Endothelial cell of umbilical vein (primary cell): ENCODE data around the gene TMOD2. TPM values are rescaled to one million over a fixed set of nuclear protein-coding genes. Genes with fewer than 3 reads are reported as not detected.

Experiments used
- BruUV-seq: library from RNA; stranded (reverse); fragments of 400-500 nt; replicated peaks from 2 replicates; lab custom pipeline; 2021; lab: Mats Ljungman, UMichigan
- CTCF ChIA-PET: fragments of 300-600, 350-600 bp; sonication (Branson Sonifier 250); formaldehyde crosslinking; loops from one replicate; lab custom pipeline; 2021; ENCODE audit warnings: antibody characterized with exemption, inconsistent platforms; lab: Charles Lee
- POLR2A ChIA-PET: fragments of 300-600, 350-600 bp; sonication (Branson Sonifier 250); formaldehyde crosslinking; loops from one replicate; lab custom pipeline; 2021; ENCODE audit warnings: antibody characterized with exemption, inconsistent platforms; lab: Charles Lee
- DNase-seq: peaks from one replicate; pipeline ENCODE4 v3.0.0-alpha.2; 2011; ENCODE audit warnings: low read depth, low spot score
- FAIRE-seq: peaks from 2 replicates; lab custom pipeline; 2011; peaks lifted over from hg19 to GRCh38; lab: Jason Lieb, UNC
- H2AFZ ChIP-seq: 2 replicates; pipeline ENCODE4 v1.6.0; 2012; ENCODE audit warnings: low read depth, low read length, control low read depth, inconsistent platforms
- H3K27ac ChIP-seq: 2 replicates; pipeline ENCODE4 v1.5.1; 2011; ENCODE audit warnings: low read depth, mild to moderate bottlenecking, control low read depth, low read length, moderate library complexity; ENCODE audit not compliant: insufficient read depth
- H3K27me3 ChIP-seq, 2 experiments: 2 replicates each; pipeline versions ENCODE4 v1.6.0 to v1.6.1; 2011; ENCODE audit warnings: low read length in 2 of 2, mixed read lengths in 1 of 2; ENCODE audit not compliant: control insufficient read depth in 2 of 2, insufficient read depth in 2 of 2
- H3K36me3 ChIP-seq, 2 experiments: 2 replicates in 1 of 2; 3 replicates in 1 of 2; pipeline ENCODE4 v1.5.1; 2011; ENCODE audit warnings: low read length in 2 of 2, mild to moderate bottlenecking in 1 of 2, moderate library complexity in 1 of 2; ENCODE audit not compliant: control insufficient read depth in 2 of 2, insufficient read depth in 2 of 2; ENCODE audit errors: extremely low read depth in 1 of 2
- H3K4me1 ChIP-seq: 3 replicates; pipeline ENCODE4 v1.5.1; 2011; ENCODE audit warnings: mild to moderate bottlenecking, low read length; ENCODE audit not compliant: control insufficient read depth, insufficient read depth; ENCODE audit errors: extremely low read depth
- H3K4me2 ChIP-seq: 2 replicates; pipeline ENCODE4 v1.6.1; 2011; ENCODE audit warnings: low read length, control low read depth, mixed read lengths; ENCODE audit not compliant: insufficient read depth
- H3K4me3 ChIP-seq, 3 experiments: fragments of 200-600 bp in 1 of 3; sonication (generic), shearing (Covaris generic) in 1 of 3; replicated peaks in 1 of 3; 2 replicates each; pipeline ENCODE4 v1.5.1; 2011 to 2016; ENCODE audit warnings: control low read depth in 3 of 3, low read length in 3 of 3, mild to moderate bottlenecking in 2 of 3, inconsistent platforms in 1 of 3, low read depth in 1 of 3, moderate library complexity in 1 of 3; ENCODE audit not compliant: insufficient read depth in 1 of 3
- H3K79me2 ChIP-seq: 2 replicates; pipeline ENCODE4 v1.6.0; 2012; ENCODE audit warnings: low read length, inconsistent platforms; ENCODE audit not compliant: control insufficient read depth, insufficient read depth
- H3K9ac ChIP-seq: replicated peaks from 2 replicates; pipeline ENCODE3; 2011; ENCODE audit warnings: low read length, control low read depth; ENCODE audit not compliant: insufficient read depth; ENCODE audit errors: extremely low read depth
- H3K9me1 ChIP-seq: replicated peaks from 3 replicates; pipeline ENCODE4 v1.6.0; 2011; ENCODE audit warnings: mild to moderate bottlenecking, low read length; ENCODE audit not compliant: control insufficient read depth, insufficient read depth; ENCODE audit errors: extremely low read depth
- H3K9me3 ChIP-seq: replicated peaks from 2 replicates; pipeline ENCODE4 v1.5.1; 2012; ENCODE audit warnings: low read length, inconsistent platforms; ENCODE audit not compliant: control insufficient read depth, insufficient read depth
- H4K20me1 ChIP-seq: replicated peaks from 2 replicates; pipeline ENCODE3; 2011; ENCODE audit warnings: mild to moderate bottlenecking, low read length; ENCODE audit not compliant: control insufficient read depth, insufficient read depth; ENCODE audit errors: extremely low read depth
- CTCF ChIP-seq, 2 donors: IDR thresholded peaks; 1 replicate in 1 of 2; 2 replicates in 1 of 2; pipeline ENCODE4 v1.5.1; 2011; ENCODE audit warnings: low read length in 2 of 2, mild to moderate bottlenecking in 2 of 2, moderate library complexity in 2 of 2, control low read depth in 1 of 2, inconsistent platforms in 1 of 2, low read depth in 1 of 2; ENCODE audit not compliant: insufficient read depth in 1 of 2; ENCODE audit errors: extremely low read depth in 1 of 2
- EZH2 ChIP-seq: IDR thresholded peaks from 2 replicates; pipeline ENCODE4 v1.6.1; 2012; ENCODE audit warnings: borderline replicate concordance, low read depth, mild to moderate bottlenecking, moderate library complexity, low read length, inconsistent platforms; ENCODE audit not compliant: severe bottlenecking
- FOS ChIP-seq: IDR thresholded peaks from 2 replicates; pipeline ENCODE4 v1.6.1; 2011; ENCODE audit warnings: mild to moderate bottlenecking, low read length, moderate library complexity, borderline replicate concordance; ENCODE audit not compliant: insufficient read depth
- GATA2 ChIP-seq: IDR thresholded peaks from 2 replicates; pipeline ENCODE4 v1.7.0; 2011; ENCODE audit warnings: low read depth, mild to moderate bottlenecking, moderate library complexity, mixed read lengths, low read length; ENCODE audit not compliant: insufficient read length, insufficient read depth
- JUN ChIP-seq: IDR thresholded peaks from 2 replicates; pipeline ENCODE4 v1.6.1; 2011; ENCODE audit warnings: borderline replicate concordance, low read depth; ENCODE audit not compliant: insufficient read length, insufficient read depth
- MAX ChIP-seq: IDR thresholded peaks from 2 replicates; pipeline ENCODE4 v1.6.1; 2011; ENCODE audit not compliant: insufficient read depth, insufficient read length
- MYC ChIP-seq: IDR thresholded peaks from one replicate; pipeline ENCODE4 v1.6.1; 2011; ENCODE audit warnings: mild to moderate bottlenecking, low read depth, low read length
- POLR2A ChIP-seq: IDR thresholded peaks from 2 replicates; pipeline ENCODE4 v1.6.1; 2012; ENCODE audit warnings: low read depth, mild to moderate bottlenecking, control low read depth, low read length
- POLR2AphosphoS5 ChIP-seq: IDR thresholded peaks from 2 replicates; pipeline ENCODE4 v1.6.1; 2012; ENCODE audit warnings: low read depth, mild to moderate bottlenecking, control low read depth, low read length, moderate library complexity; ENCODE audit not compliant: insufficient read depth
- dilution Hi-C: fragments of 300-500 bp; cut with MboI; formaldehyde crosslinking; loops from one replicate; pipeline ENCODE4 v1.15.0; 2019; ENCODE audit warnings: low sequenced_read_pairs; ENCODE audit not compliant: extremely low pct_ligation_motif_present
- intact Hi-C: fragments of 100-400 bp; cut with micrococcal nuclease; formaldehyde crosslinking; loops from one replicate; pipeline ENCODE4 v1.10.0; 2022
- polyA plus RNA-seq, 4 experiments: library from polyadenylated mRNA; depleted of rRNA in 3 of 4; stranded (reverse) in 3 of 4; unstranded in 1 of 4; fragments of >200 nt; gene quantifications; 2 replicates each; pipeline versions ENCODE4 v1.2.1 to v1.2.3, GENCODE V29; 2011 to 2012; ENCODE audit warnings: missing spikeins in 1 of 4
- total RNA-seq: library from RNA; stranded (reverse); gene quantifications from 2 replicates; pipeline ENCODE4 v1.2.3, GENCODE V29; 2021

The TMOD2 gene
- total and polyA plus RNA-seq, 2 donors (not counting 3 experiments of a cell fraction or from before 2014, with no cell fraction given) = 0.46 to 2.7 TPM

- DNase-seq (no peak), FAIRE-seq (no peak)
- POLR2A ChIA-PET = no interaction called here
- no peaks in the 10 kb centered on the region for H4K20me1 ChIP-seq
- no peaks in the 10 kb centered on the region for H3K79me2 ChIP-seq
- H3K36me3 ChIP-seq = no peaks in the 10 kb centered on the region
- intact Hi-C loops (no loop called here), dilution Hi-C loops (no loop called here)
- H3K4me1 ChIP-seq = no peaks in the 10 kb centered on the region
- TF ChIP-seq FOS = no peak
- no peak overlapping the region for H3K27ac ChIP-seq
- peaks cover 0 to 2% of the 10 kb centered on the region in 2 experiments for H3K27me3 ChIP-seq
- H3K9me1 ChIP-seq = no peaks in the 10 kb centered on the region
- H3K9ac ChIP-seq = no peak overlapping the region
- CTCF ChIA-PET = interaction anchor here (1.7 kb wide), 1 partner anchor 33 kb away, joined by 8 read pairs; no protein-coding TSS in a partner anchor
- H3K4me3 ChIP-seq = no peak overlapping the region
- H3K9me3 ChIP-seq = no peaks in the 10 kb centered on the region
- BruUV-seq = no TSS peak
- no peak overlapping the region for H3K4me2 ChIP-seq
- no peak overlapping the region for H2AFZ ChIP-seq
These were observed 58.1 kb downstream of the TMOD2 start for GRCh38 chr15:51809457-51809856.

- FAIRE-seq = no peak
- ChIA-PET POLR2A (no interaction called here), CTCF (interaction anchor here (2.0 kb wide), 1 partner anchor 11 kb away, joined by 7 read pairs; no protein-coding TSS in a partner anchor)
- H3K27ac ChIP-seq = no peak overlapping the region
- no TSS peak for BruUV-seq
- no peak for DNase-seq
- H3K27me3 ChIP-seq = no peaks in the 10 kb centered on the region
- dilution Hi-C loops (no loop called here), intact Hi-C loops (no loop called here)
- H3K79me2 ChIP-seq = no peaks in the 10 kb centered on the region
- no peaks in the 10 kb centered on the region for H3K9me3 ChIP-seq
- no peak overlapping the region for H3K4me3 ChIP-seq
- no peak overlapping the region for H3K9ac ChIP-seq
- no peak overlapping the region for H3K4me2 ChIP-seq
- peaks cover 5% of the 10 kb centered on the region for H3K4me1 ChIP-seq
- H3K9me1 ChIP-seq = no peaks in the 10 kb centered on the region
- H3K36me3 ChIP-seq = no peaks in the 10 kb centered on the region
- H2AFZ ChIP-seq = no peak overlapping the region
- TF ChIP-seq CTCF (IDR thresholded peaks at IDR 0.05; ENCODE audit: extremely low read depth in 1 of 2, insufficient read depth in 1 of 2, low read depth in 1 of 2, low read length in 2 of 2) = no peak
- no peak for TF ChIP-seq POLR2AphosphoS5
- TF ChIP-seq FOS = no peak
- TF ChIP-seq EZH2 = no peak
- no peak for TF ChIP-seq MAX
- no peak for TF ChIP-seq GATA2
- TF ChIP-seq JUN = no peak
- no peak for TF ChIP-seq MYC
- TF ChIP-seq POLR2A = no peak
- H4K20me1 ChIP-seq = no peaks in the 10 kb centered on the region
These were observed 61.2 kb downstream of the TMOD2 start for GRCh38 chr15:51812598-51812997.
